GM12801 (cell line): ENCODE data around the gene UBE2L6.

Experiments
- TF ChIP-seq, protein P1 (sequence below): IDR thresholded peaks from one replicate; pipeline ENCODE4 v1.5.1; 2011; ENCODE audit warnings: control low read depth; ENCODE audit not compliant: insufficient read length; ENCODE audit errors: extremely low read depth

The UBE2L6 gene

DNA sequence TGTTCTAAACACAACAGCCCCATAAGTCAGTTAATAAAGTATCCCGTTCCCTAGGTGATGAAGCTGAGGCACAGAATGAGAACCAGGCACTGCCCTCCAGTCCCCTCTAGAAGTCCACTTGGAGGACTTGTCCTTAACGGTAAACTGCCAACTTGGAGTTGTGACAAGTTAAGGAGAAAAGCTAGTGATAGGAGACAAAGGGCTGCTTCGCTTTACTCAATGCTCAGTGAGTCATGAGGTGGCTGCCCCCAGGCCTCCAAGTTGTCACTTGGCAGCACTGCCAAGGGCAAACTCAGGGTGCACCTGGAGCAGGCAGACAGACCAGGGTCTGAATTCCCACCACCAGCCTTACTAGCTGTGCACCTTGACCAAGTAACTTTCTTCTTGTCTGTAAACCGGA lies 65.5 kb downstream of the UBE2L6 start:
- TF ChIP-seq, protein P1, sequence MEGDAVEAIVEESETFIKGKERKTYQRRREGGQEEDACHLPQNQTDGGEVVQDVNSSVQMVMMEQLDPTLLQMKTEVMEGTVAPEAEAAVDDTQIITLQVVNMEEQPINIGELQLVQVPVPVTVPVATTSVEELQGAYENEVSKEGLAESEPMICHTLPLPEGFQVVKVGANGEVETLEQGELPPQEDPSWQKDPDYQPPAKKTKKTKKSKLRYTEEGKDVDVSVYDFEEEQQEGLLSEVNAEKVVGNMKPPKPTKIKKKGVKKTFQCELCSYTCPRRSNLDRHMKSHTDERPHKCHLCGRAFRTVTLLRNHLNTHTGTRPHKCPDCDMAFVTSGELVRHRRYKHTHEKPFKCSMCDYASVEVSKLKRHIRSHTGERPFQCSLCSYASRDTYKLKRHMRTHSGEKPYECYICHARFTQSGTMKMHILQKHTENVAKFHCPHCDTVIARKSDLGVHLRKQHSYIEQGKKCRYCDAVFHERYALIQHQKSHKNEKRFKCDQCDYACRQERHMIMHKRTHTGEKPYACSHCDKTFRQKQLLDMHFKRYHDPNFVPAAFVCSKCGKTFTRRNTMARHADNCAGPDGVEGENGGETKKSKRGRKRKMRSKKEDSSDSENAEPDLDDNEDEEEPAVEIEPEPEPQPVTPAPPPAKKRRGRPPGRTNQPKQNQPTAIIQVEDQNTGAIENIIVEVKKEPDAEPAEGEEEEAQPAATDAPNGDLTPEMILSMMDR = no peak
